Stimulated activated CD4-positive, alpha-beta T cell treated with anti-CD3 and anti-CD28 coated beads, TNF-alpha, amount 100 ng/mL, for 48 hours (primary cell): ENCODE measurements around the gene CNTRL.
A peak's percentile ranks its signal among the peaks of the same experiment; 100 is the strongest.
"Not testable (repeated sequence)": the region's sequence is repeated elsewhere in the genome, so short reads cannot be mapped to it uniquely, and the experiment has no call there.

Source experiments
- DNase-seq, 3 donors: peaks; one replicate each; pipeline ENCODE4 v3.0.0-alpha.2; 2020; ENCODE audit warnings: low read depth in 3 of 3

The CNTRL gene

DNA sequence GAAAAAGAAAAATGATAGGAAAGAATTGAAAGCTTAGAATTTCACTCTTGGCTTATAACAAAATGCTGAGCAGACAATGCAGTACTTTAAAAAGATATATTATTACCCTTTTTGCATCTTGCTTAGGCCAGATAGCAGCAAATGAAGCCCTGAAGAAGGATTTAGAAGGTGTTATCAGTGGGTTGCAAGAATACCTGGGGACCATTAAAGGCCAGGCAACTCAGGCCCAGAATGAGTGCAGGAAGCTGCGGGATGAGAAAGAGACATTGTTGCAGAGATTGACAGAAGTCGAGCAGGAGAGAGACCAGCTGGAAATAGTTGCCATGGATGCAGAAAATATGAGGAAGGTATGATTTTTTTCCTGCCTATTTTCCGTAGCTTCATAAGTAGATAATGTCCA lies 50.8 kb downstream of the CNTRL start:
- no peak for DNase-seq

DNA sequence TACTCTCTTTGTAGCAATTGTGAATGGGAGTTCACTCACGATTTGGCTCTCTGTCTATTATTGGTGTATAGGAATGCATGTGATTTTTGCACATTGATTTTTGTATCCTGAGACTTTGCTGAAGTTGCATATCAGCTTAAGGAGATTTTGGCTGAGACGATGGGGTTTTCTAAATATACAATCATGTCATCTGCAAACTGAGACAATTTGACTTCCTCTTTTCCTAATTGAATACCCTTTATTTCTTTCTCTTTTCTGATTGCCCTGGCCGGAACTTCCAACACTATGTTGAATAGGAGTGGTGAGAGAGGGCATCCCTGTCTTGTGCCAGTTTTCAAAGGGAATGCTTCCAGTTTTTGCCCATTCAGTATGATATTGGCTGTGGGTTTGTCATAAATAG lies 54.6 kb downstream of the CNTRL start:
- DNase-seq, result not testable (repeated sequence)

DNA sequence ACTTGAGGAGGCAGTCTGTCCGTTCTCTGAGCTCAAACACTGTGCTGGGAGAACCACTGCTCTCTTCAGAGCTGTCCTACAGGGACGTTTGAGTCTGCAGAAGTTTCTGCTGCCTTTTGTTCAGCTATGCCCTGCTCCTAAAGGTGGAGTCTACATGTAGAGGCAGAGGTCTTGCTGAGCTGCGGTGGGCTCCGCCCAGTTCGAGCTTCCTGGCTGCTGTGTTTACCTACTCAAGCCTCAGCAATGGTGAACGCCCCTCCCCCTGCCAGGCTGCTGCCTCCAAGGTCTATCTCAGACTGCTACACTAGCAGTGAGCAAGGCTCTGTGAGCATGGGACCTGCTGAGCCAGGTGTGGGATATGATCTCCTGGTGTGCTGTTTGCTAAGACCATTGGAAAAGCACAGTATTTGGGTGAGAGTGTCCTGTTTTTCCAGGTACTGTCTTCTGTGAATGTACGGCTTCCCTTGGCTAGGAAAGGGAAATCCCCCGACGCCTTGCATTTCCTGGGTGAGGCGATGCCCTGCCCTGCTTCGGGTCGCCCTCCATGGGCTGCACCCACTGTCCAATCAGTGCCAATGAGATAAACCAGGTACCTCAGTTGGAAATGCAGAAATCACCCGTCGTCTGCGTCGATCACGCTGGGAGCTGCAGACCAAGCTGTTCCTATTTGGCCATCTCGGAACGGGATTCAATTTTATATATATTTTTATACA lies 58.5 kb downstream of the CNTRL start:
- DNase-seq, result peak in 2 of 3 donors; percentile 40 to 42

DNA sequence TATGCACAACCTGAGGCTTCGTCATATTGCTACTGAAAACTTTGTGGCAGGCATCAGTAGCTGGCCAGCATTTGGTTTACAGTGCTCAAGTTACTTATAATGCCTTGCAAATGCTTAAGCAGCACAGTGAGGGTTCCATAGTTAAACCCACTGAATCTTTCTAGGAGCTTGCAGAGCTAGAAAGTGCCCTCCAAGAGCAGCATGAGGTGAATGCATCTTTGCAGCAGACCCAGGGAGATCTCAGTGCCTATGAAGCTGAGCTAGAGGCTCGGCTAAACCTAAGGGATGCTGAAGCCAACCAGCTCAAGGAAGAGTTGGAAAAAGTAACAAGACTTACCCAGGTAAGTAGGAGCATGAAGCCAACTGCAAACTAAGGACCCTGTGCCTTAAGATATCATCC lies 60.9 kb downstream of the CNTRL start:
- DNase-seq, result no peak

DNA sequence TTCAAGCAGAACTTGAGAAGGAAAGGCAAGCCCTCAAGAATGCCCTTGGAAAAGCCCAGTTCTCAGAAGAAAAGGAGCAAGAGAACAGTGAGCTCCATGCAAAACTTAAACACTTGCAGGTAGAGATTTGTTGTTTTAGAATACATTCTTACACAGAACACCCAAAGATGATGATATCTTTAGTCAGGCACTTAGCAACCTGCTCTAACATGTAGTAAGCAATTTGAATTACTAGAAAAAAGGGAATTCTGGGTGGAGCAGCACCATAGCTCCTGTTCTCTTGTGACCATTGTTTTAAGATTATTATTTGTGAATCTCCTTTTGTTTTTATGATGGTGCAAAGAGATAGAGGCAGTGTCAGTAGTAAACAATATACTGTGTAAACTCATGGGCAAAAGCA lies 63.8 kb downstream of the CNTRL start:
- DNase-seq, result no peak

DNA sequence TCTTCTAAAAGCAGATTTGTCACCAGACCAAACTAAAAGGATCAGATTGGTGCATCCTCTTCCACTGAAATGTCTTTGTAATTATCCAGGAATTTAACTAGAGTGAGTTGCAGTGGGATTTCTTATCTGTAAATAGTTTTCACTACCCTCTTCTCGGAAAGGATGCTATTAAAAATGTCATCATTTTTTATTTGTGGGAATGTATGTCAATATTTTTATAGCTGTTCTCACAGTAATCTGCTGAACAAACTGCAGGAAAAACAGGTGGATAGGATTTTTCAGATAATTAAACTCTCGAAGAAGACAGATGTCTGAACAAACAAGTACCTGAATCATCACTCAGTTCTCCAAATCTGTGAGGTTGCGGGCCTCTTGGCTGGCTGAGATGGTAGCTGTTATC lies 64.2 kb downstream of the CNTRL start:
- DNase-seq, result no peak

DNA sequence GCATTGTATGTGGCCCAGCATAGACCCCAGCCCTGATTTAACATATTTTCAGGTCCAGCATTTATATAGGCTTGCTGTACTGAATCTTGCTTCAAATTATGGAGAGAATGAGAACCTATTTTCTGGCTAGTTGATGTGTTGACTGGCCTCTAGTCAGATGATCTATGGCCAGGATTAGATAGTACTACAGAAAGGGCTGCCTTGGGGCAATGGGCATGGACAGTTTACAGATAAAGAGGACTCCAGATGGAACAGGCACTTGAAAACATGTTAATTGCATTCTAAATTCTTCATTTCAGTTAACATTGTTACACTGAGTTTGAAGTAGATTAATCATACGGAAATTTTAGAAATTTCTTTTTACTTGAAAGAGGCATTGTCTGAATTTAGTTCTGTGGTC lies 65.4 kb downstream of the CNTRL start:
- no peak for DNase-seq

DNA sequence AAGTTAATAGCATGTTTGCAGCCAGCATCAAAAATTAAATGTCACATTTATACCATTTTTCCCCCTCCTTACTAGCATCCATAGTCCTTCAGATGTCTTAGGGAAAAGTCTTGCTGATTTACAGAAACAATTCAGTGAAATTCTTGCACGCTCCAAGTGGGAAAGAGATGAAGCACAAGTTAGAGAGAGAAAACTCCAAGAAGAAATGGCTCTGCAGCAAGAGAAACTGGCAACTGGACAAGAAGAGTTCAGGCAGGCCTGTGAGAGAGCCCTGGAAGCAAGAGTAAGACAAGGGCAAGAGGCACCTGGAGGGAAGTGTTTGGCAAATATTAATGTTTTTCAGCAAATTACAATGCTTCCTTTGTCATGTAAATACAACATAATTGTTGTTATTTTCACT lies 66.6 kb downstream of the CNTRL start:
- no peak for DNase-seq

DNA sequence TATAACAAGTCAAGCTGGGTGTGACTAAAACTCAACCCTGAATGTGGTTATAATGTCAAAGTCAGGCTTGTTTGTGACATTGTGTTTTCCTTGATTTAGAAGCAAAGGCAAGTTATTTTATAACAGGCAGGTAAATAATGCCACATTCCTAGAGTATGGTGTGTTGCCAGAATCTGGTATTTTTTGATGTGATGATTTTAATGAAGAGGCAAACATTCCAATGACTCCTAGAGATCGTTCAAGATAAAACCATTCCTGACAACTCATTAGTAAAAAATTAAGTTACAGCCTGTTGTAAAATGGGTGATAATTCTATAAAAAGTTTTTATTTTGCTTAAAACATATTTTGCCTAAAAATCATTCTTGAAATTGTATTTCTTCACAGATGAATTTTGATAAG lies 67.0 kb downstream of the CNTRL start:
- no peak for DNase-seq

DNA sequence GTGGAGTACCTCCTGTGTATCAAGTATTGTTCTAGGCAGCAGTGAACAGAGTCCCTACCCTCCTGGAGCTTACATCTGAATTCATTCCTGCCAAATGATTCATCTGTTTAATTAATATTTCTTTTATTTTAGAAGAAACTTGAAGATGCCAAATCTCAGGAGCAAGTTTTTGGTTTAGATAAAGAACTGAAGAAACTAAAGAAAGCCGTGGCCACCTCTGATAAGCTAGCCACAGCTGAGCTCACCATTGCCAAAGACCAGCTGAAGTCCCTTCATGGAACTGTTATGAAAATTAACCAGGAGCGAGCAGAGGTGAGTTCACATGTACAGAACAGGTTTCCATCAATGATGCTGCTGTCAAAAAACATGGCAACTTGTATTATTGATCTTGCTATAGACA lies 69.0 kb downstream of the CNTRL start:
- no peak for DNase-seq

DNA sequence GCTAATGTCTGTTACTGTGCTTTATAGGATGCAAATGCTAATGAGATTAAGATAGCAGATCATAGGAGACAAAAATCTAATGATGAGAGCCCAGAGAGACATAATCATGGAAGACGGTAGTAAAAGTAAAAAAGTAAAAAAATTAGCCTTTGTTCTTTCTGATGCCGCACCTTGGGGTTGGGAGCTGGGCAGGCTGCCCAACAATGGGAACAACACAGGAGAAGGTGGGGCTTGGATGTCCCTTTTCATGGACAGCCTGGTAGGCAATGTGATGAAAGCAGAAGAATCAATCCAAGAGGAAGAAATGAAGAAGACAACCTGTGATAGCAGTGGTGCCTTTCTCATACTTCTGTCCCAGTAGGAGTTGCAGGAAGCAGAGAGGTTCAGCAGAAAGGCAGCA lies 69.7 kb downstream of the CNTRL start:
- no peak for DNase-seq

DNA sequence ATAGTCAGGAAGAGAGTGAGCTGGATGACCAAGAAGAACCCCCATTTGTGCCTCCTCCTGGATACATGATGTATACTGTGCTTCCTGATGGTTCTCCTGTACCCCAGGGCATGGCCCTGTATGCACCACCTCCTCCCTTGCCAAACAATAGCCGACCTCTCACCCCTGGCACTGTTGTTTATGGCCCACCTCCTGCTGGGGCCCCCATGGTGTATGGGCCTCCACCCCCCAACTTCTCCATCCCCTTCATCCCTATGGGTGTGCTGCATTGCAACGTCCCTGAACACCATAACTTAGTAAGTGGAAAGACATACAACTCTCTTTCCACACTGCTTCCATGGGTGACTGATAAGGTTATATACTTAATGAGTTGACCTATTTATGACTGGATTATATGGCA lies 75.4 kb downstream of the CNTRL start:
- DNase-seq, result no peak

DNA sequence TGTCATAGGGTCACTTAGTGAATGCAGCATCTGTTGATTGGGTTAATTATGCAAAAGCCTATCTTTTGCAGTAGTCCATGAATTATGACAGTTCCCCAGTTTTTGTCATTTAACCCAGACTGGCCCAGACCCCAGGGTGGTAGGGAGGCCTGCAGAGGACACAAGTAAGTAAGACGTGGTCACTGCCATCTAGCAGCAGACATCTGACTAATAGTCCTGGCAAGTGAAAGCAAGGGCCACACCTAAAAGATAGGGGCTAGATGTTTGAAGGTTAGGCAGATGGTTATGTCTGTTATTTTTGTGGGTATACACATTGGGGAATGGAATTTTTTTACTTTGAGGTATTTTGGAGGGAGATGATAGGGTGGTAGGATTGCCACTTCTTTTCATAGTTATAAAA lies 78.9 kb downstream of the CNTRL start:
- no peak for DNase-seq

DNA sequence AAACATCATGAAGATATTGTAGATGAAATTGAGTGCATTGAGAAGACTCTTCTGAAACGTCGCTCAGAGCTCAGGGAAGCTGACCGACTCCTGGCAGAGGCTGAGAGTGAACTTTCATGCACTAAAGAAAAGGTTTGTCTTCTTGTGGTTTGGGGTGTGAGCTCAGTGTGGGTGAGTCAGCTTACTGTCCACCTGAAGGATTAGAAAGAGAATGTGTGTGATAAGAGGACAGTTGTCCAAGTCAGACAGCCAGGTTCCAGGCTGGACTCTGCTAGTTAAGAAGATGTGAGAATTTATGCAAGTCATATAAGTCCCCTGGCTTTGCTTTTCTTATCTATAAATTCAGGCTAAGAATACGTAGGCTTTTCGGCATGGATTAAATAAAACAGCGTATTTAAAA lies 80.0 kb downstream of the CNTRL start:
- DNase-seq, result no peak

DNA sequence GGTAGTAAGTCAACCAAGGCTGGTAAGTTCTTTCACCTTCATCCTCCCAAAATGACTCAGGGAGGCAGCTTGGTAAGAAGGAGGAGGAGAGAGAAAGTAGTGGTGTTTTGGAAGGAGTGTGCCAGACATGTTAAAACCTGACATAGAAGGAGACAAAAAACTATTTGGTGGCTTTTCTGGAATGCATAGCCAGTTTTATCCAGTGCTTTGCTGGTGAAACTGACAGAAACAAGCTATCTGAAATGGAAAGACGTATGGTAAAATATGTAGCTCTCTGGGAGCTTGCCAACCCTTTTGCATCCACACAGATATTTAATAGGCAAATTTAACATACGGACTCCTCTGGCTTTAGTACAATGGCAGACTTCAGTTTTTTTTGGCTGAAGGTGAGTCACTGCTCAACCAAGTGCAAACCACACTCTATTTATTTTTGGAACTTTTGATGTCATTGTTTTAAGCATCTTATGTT lies 81.5 kb downstream of the CNTRL start:
- no peak for DNase-seq

DNA sequence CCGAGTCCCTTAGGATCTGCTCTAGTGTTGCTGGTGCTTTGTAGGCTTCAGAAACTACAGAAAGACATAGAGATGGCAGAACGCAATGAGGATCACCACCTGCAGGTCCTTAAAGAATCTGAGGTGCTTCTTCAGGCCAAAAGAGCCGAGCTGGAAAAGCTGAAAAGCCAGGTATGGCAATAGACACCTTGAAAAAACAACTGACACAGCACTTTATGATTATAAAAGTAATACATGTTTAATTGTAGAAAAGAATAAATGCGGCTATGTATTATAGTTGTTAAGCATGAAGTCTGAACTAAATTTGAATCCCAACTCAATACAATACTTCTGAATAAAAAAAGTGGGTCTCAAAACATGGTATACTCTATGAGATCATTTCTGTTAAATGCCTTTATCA lies 83.2 kb downstream of the CNTRL start:
- no peak for DNase-seq

DNA sequence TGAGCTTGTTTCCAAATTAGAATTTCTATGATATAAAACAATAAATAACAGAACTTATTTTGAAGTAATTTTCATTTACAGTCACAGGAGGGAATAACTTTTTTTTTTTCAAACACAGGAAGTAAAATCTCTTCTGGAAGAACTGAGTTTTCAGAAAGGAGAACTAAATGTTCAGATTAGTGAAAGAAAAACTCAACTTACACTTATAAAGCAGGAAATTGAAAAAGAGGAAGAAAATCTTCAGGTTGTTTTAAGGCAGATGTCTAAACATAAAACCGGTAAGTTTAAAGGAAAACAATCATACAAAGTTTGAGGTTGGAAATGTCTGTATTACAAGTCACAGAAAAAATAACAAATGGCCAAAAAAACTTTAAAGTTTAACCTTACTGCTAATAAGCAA lies 85.3 kb downstream of the CNTRL start:
- no peak for DNase-seq

DNA sequence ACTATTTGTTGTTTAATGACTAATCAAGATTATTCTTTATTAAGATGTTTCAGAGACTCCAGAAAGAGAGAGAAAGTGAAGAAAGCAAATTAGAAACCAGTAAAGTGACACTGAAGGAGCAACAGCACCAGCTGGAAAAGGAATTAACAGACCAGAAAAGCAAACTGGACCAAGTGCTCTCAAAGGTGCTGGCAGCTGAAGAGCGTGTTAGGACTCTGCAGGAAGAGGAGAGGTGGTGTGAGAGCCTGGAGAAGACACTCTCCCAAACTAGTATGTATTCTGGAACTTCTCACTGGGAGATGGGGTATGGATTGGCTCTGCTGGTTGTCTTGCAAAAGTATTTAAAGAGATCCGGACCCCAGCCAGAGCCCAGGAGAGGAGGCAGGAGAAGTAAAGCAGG lies 93.3 kb downstream of the CNTRL start:
- no peak for DNase-seq

DNA sequence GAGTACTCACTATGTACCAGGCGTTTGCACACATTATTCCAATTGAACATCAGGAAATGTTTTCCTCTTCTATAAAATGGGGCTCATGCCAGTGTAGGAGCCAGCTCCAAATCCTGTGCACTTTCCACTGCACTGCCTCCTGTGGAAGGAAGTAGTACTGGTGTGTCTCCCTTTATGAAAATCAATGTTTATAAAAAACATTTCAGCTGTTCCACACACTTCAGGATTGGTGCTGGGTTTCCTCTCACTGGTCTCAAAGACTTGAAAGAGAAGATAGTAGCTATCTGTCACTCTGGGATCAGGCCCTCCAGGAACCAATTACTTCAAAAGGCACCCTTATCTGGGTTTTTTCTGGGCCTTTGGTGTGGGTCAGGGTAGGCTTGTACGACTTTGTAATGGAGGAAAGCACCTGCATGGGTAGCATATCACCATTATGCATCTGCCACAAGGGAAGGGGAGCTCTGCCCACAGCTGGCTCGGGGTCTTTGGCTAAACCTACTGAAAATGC lies 94.4 kb downstream of the CNTRL start:
- no peak for DNase-seq

DNA sequence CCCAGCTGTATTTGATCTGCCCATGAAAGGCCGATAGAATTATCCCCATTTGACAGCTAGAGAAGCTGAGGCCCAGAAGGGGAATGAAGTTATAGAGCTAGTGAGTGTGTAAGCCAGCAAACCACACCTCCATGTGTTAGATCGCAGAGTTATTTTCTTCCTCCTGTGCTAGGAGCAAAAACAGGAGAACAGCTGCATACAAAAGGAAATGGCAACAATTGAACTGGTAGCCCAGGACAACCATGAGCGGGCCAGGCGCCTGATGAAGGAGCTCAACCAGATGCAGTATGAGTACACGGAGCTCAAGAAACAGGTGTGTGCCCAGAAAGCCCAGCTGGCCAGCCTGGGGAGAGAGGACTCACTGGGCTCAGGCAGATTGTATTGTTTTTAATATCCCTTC lies 96.5 kb downstream of the CNTRL start:
- no peak for DNase-seq

DNA sequence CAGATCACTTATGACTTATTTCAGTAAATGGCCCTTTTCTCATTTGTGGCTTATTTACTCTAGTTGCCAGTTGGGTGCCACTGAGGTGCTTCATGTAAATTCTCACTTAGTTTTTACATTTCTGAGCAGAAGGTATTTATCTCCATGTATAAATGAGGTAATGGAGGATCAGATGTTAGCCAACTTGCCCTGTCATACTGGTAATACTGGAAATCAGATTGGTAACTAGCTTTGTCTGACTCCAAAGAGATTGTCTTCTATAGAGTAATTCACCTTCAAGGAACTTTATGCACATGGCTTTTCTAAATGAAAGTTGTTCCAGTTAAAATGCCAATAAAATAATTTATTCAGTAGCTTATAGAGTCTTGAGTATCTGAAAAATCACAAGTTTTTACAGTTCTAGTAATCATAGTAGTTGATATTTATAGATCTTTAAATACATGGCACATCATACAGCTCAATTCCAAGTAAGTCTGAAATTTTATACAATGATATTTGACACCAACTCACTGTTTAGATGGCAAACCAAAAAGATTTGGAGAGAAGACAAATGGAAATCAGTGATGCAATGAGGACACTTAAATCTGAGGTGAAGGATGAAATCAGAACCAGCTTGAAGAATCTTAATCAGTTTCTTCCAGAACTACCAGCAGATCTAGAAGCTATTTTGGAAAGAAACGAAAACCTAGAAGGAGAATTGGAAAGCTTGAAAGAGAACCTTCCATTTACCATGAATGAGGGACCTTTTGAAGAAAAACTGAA lies 98.2 kb downstream of the CNTRL start:
- no peak for DNase-seq

DNA sequence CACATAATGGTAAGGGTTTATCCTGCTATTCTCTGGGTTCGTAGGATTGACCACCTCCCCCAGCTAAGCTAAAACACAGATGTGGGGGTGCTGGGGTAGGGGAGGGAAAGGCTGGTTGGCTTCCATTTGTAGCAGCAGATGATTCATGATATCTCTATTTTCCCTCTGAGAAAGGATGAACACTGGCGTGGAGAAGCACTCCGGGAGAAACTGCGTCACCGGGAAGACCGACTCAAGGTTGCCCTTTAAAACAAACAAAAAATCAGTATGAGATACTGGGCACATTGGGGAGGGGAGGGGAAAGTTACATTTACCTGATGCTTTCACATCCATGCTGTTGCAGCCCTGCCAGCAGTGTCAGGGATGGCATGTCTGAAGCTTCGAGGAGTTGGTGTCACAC lies 98.7 kb downstream of the CNTRL start:
- no peak for DNase-seq

DNA sequence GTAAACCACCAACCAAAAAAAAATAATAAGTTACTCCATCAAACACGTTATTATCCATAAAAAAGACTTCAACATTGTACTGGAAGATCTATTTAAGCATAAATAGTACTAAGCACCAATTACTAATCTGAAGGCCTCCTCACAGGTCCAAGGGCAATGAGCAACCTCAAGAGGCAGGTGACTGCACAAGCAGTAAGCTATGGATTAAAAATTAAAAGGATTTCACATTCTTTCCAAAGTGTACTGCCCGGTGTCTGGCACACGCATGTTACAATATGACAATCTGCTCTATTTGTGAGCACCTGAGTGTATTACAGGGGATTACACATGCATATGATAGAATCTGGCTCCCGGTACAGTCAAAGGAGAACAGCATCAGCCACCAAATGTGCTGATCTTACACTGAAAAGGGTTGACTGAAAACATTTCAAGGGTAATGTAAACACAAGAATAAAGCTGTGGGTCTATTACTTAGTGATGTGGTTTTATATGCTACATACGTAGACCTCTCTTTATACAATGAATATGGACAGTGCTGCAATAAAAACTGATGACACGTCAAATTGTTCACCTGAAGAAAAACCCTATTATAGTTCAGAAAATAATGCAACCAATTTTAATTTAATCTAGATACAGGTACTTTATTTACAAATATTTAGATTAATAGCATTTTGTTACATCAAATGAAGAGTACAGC lies 104.1 kb downstream of the CNTRL start:
- no peak for DNase-seq
